Activated CD4-positive, alpha-beta memory T cell treated with anti-CD3 and anti-CD28 coated beads, Interleukin-2, amount 10 ng/mL, durations not matched to agents 7 days and 5 days (primary cell): Measurements from ENCODE around the gene PLD1. TPM values are rescaled to one million over a fixed set of nuclear protein-coding genes. Genes with fewer than 3 reads are reported as not detected.

Experiments used
- CTCF ChIA-PET: fragments of 350-600 bp; sonication (Branson Sonifier 250); formaldehyde crosslinking; loops from one replicate; lab custom pipeline; 2021; ENCODE audit warnings: antibody characterized with exemption, inconsistent platforms; lab: Charles Lee
- POLR2A ChIA-PET: fragments of 350-600 bp; sonication (Branson Sonifier 250); formaldehyde crosslinking; loops from one replicate; lab custom pipeline; 2021; ENCODE audit warnings: antibody characterized with exemption; lab: Charles Lee
- DNase-seq: peaks from one replicate; pipeline ENCODE4 v3.0.0-alpha.2; 2020
- H3K27ac Mint-ChIP-seq: one replicate; pipeline ENCODE4 v1.8.0; 2021; ENCODE audit warnings: mild to moderate bottlenecking, mixed read lengths
- H3K27me3 Mint-ChIP-seq: one replicate; pipeline ENCODE4 v1.8.0; 2021; ENCODE audit warnings: mixed read lengths
- H3K36me3 Mint-ChIP-seq: one replicate; pipeline ENCODE4 v1.8.0; 2021; ENCODE audit warnings: low read depth, mixed read lengths
- H3K4me1 Mint-ChIP-seq: one replicate; pipeline ENCODE4 v1.8.0; 2021; ENCODE audit warnings: mixed read lengths
- H3K4me3 Mint-ChIP-seq: one replicate; pipeline ENCODE4 v1.8.0; 2021; ENCODE audit warnings: mild to moderate bottlenecking, mixed read lengths
- H3K9me3 Mint-ChIP-seq: one replicate; pipeline ENCODE4 v1.8.0; 2021; ENCODE audit warnings: mixed read lengths
- total RNA-seq, 2 experiments: library from RNA; stranded (reverse); gene quantifications; one replicate each; pipeline ENCODE4 v1.2.3, GENCODE V29; 2021

The PLD1 gene
- total RNA-seq, 2 experiments from 2014 or later = 3.1 to 4.1 TPM

DNA sequence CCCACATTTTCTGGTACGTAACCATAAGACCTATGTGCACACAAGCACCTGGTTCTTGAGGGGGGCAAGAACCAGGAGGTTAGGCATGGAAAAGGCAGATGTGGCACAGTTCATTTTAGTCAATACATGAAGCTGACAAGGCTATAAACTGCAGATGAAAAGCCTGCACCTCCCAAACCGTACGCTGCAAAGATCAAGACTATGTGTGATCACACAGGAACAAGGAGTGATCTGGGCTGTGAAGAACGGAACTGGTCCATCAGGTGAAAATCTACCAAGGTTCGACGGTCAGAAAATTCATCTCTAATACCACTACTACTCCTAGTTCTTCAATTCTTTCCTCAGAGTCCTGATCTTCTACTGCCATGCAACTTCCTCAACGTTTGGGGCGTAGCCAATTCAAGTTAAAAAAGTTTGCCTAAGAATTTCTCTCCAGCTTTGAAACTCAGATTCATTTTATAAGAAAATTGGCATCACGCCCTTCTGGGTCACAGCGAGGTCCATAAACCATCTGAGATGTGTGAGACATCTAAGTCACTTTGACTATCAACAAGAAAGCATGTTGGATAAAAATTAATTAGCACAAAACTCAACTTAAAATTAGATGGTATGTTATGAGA lies 41.9 kb downstream of the PLD1 start:
- Mint-ChIP-seq H3K36me3 (no peaks in the 10 kb centered on the region), H3K4me3 (no peak overlapping the region), H3K9me3 (no peaks in the 10 kb centered on the region), H3K27me3 (peaks cover 18% of the 10 kb centered on the region), H3K4me1 (no peaks in the 10 kb centered on the region), H3K27ac (no peak overlapping the region)
- POLR2A ChIA-PET = no interaction called here
- CTCF ChIA-PET = no interaction called here
- no peak for DNase-seq

DNA sequence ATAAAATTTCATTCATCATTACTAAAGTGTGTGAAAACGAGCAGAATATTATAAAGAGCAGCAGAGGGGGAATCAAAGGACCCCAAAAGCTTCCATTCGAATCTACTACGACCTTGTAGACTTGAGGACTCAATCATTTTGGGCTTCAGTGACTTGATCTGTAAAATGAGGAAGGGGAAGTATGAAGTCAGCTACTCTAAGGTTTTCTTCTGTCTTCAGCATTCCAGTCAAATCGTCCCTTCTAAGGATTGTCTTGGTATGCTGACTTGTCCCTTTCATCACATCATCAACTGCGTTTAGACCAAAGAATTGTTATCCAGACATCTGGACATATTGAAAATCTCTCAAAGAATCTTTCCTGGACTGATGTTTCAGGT lies 44.8 kb downstream of the PLD1 start:
- DNase-seq = no peak
- Mint-ChIP-seq H3K9me3 (no peaks in the 10 kb centered on the region), H3K4me1 (no peaks in the 10 kb centered on the region), H3K27me3 (peaks cover 22% of the 10 kb centered on the region), H3K27ac (no peak overlapping the region), H3K4me3 (no peak overlapping the region), H3K36me3 (no peaks in the 10 kb centered on the region)
- ChIA-PET CTCF (no interaction called here), POLR2A (no interaction called here)

DNA sequence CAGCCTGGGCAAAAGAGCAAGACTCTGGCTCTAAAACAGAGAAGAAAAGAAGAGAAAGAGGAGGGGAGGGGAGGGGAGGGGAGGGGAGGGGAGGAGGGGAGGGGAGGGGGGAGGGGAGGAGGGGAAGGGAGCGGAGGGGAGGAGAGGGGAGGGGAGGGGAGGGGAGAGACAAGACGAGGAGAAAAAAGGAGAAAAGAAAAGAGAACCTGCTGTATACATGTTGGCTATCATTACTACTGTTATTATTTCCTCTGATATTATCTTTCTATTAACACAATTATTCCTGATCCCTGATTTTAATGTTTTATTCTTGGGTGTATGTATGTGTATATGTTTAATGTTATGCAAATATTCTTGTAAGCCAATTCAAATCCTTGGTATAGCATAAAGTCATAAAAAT lies 46.9 kb downstream of the PLD1 start:
- H3K27me3 Mint-ChIP-seq = peaks cover 27% of the 10 kb centered on the region
- H3K9me3 Mint-ChIP-seq = no peaks in the 10 kb centered on the region
- ChIA-PET POLR2A (no interaction called here), CTCF (no interaction called here)
- H3K27ac Mint-ChIP-seq = no peak overlapping the region
- no peak overlapping the region for H3K4me3 Mint-ChIP-seq
- H3K4me1 Mint-ChIP-seq = no peaks in the 10 kb centered on the region
- no peaks in the 10 kb centered on the region for H3K36me3 Mint-ChIP-seq
- no peak for DNase-seq

DNA sequence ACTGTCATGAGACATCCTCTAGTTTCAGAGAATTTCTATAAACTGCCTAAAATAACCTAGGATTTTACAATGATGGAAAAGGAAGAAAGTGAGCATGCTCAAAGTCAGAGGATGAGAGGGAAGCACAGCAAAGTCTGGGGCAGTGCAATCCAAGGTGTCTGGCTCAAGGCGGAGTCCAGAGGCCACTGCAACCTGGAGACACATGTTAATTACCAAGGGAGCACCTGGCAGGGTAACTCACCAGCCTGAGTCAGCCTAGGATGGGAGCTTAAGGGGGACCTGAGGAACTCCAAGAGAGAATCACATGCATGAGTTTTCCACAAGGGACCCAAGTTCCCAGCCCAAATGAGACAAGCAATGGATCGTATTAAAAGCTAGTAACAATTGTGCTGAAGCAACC lies 49.8 kb downstream of the PLD1 start:
- no peak for DNase-seq
- peaks cover 1% of the 10 kb centered on the region for H3K4me1 Mint-ChIP-seq
- ChIA-PET POLR2A (no interaction called here), CTCF (no interaction called here)
- H3K4me3 Mint-ChIP-seq = no peak overlapping the region
- H3K9me3 Mint-ChIP-seq = no peaks in the 10 kb centered on the region
- peaks cover 30% of the 10 kb centered on the region for H3K27me3 Mint-ChIP-seq
- H3K36me3 Mint-ChIP-seq = no peaks in the 10 kb centered on the region
- no peak overlapping the region for H3K27ac Mint-ChIP-seq

DNA sequence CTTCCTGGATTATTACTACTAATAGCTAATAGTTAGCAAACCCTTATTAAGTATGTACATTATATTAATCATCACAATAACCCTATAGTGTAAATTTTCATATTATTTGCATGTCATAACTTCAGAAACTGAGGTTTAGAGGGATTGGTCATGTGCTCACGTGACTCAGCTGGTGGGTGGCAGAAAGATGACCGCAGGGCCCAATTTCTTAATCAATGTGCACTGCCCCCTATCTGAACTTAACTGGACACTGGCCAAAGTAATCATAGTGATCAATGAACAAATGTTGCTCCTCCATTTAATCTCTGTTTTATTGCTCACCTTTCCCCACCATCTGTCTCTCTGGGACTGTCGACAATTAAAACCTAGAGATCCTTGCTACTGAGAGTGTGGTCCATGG lies 52.2 kb downstream of the PLD1 start:
- ChIA-PET CTCF (interaction anchor here (1.3 to 1.9 kb wide), 2 partner anchors 14 to 49 kb away, joined by 3 to 8 read pairs; no protein-coding TSS in a partner anchor), POLR2A (no interaction called here)
- no peaks in the 10 kb centered on the region for H3K9me3 Mint-ChIP-seq
- no peaks in the 10 kb centered on the region for H3K36me3 Mint-ChIP-seq
- DNase-seq = no peak
- no peak overlapping the region for H3K27ac Mint-ChIP-seq
- H3K4me3 Mint-ChIP-seq = no peak overlapping the region
- H3K27me3 Mint-ChIP-seq = peaks cover 21% of the 10 kb centered on the region
- peaks cover 1% of the 10 kb centered on the region for H3K4me1 Mint-ChIP-seq

DNA sequence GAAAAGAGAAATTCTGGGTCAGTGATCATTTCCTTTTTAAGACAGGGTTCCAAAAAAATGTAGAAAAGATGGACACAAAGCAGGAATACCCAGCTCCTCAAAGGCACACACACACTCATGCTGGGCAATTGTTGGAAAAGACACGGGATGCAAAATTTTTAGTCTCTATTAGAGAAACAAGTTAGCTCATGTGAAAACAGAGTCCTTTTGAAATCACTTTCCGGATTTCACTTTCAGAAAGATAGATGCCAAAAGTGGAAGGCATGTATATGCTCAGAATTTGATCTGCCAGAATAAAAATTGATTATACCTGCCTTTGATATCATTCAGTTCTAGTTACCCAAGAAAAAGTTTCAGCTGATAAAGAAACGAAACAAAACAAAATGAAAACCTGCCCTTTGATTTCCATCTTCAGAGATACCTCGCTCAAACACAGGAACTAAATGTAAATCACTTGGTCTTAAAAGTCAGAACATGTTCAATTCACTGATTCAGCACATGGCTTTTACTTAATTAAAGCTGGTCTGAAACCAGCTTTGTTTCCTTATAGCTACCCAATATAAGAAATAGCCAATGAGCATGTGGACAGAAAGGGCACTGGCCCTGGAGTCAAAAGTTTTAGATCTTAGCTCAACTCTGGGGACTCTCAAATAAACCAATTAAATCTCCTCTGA lies 52.8 kb downstream of the PLD1 start:
- Mint-ChIP-seq H3K27ac (no peak overlapping the region), H3K36me3 (no peaks in the 10 kb centered on the region), H3K4me1 (peaks cover 1% of the 10 kb centered on the region), H3K4me3 (no peak overlapping the region), H3K9me3 (no peaks in the 10 kb centered on the region), H3K27me3 (peaks cover 21% of the 10 kb centered on the region)
- no peak for DNase-seq
- POLR2A ChIA-PET = no interaction called here
- CTCF ChIA-PET = interaction anchor here (1.3 to 1.9 kb wide), 2 partner anchors 15 to 49 kb away, joined by 3 to 8 read pairs; no protein-coding TSS in a partner anchor

DNA sequence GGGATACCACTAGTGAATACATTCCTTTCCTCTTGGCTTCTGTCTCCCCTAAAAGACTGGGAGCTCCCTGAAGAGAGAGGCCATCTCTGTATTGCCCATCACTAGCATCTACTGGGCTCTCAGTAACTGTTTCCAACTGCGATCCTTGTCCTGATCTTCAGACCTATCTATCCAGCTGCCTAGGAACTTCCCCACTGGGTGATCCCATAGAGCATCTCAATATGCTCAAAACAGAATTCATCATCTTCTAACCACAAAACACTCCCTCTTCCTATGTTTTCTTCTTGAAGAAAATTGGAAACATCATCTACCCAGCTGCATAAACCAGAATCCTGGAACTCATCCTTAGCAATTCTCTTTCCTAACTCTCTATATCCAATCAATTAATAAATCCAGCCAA lies 54.6 kb downstream of the PLD1 start:
- Mint-ChIP-seq H3K9me3 (no peaks in the 10 kb centered on the region), H3K27ac (no peak overlapping the region), H3K27me3 (peaks cover 21% of the 10 kb centered on the region), H3K4me3 (no peak overlapping the region), H3K36me3 (no peaks in the 10 kb centered on the region), H3K4me1 (peaks cover 1% of the 10 kb centered on the region)
- no peak for DNase-seq
- POLR2A ChIA-PET = no interaction called here
- CTCF ChIA-PET = no interaction called here

DNA sequence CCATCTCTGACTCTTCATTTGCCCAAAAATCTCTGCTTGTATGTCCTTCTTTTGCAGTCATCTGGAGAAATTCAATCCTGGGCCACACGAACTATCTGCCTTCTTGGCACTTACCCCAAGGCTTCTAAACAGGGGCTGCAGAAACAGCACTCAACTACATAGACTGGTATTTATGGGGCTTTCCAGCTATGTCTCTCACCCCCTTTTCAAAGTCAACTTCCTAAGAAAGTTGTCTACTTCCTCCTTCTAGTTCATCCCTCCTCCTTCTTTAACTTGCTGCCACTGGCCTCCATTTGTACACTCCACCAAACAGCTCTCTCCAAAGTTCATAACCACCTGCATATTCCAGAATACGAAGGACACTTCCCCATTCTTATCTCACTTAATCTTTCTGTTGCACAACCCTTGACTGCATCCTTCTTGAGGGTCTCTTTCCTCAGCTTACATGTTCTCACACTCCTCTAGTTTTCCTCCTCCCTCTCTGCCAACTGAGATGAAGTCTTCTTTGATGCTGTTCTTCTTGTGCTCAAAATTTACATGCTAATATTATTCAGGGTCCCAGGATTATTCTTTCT lies 55.2 kb downstream of the PLD1 start:
- Mint-ChIP-seq H3K9me3 (no peaks in the 10 kb centered on the region), H3K36me3 (no peaks in the 10 kb centered on the region), H3K27me3 (peaks cover 19% of the 10 kb centered on the region), H3K4me3 (no peak overlapping the region), H3K27ac (no peak overlapping the region), H3K4me1 (peaks cover 1% of the 10 kb centered on the region)
- CTCF ChIA-PET = no interaction called here
- no peak for DNase-seq
- POLR2A ChIA-PET = interaction anchor here (0.8 kb wide), 1 partner anchor 18 kb away, joined by 3 read pairs; no protein-coding TSS in a partner anchor

DNA sequence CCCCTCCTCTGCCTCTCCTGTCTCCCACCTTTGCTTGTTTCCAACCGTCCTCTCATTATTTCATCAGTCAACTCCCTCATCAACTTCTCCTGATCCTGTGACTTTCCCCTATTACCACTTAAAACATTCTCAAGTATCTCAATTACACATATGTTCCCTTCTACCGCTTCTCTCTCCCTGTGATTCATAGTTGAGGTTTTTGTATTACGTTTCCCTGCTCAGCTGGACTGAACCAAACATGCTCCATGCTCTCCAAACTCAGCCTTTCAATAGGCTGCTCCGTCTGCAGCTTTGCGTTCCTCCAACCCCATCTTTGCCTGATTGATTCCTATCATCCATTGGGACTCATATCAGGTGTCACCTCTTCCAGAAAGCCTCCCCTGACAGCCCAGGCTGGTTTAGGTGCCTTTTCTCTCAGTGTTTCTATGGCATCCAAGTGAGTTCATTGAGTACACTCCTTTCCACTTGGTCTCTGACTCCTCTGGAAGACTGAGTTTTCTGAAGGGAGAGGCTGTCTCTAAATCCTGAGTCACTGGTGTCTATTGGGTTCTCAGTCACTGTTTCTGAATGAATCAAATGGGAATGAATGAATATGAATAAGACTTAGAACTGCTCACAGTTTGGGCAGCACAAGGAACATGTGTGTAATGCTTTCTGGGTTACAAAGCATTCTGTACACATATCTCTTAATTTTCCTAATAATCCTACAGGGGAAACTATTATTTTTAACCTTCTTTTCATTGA lies 56.4 kb downstream of the PLD1 start:
- Mint-ChIP-seq H3K4me3 (no peak overlapping the region), H3K36me3 (no peaks in the 10 kb centered on the region), H3K27ac (no peak overlapping the region), H3K4me1 (peaks cover 1% of the 10 kb centered on the region), H3K27me3 (peaks cover 22% of the 10 kb centered on the region), H3K9me3 (no peaks in the 10 kb centered on the region)
- ChIA-PET CTCF (no interaction called here), POLR2A (interaction anchor here (0.8 kb wide), 1 partner anchor 19 kb away, joined by 3 read pairs; no protein-coding TSS in a partner anchor)
- DNase-seq = no peak

DNA sequence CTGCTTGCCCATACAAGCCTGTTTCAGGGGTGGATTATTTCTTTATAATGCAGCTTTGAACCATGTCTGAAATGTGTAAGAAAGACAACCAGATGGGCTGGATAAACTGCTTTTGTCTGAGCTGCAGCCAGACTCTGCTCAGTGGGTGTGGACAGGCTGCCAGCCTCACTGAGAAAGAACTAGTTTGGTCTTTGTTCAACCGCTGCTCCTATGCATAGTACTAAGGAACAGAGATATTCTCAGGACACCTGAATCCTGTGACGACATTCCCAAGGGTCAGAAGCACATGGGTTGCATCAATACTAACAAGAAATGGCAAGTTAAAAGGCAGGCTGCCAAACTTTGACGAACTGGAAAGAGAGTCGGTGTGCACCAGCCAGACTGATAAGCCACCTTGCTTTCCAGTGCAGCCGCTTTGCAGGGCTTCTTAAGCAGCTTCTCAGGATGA lies 57.2 kb downstream of the PLD1 start:
- CTCF ChIA-PET = no interaction called here
- DNase-seq = no peak

DNA sequence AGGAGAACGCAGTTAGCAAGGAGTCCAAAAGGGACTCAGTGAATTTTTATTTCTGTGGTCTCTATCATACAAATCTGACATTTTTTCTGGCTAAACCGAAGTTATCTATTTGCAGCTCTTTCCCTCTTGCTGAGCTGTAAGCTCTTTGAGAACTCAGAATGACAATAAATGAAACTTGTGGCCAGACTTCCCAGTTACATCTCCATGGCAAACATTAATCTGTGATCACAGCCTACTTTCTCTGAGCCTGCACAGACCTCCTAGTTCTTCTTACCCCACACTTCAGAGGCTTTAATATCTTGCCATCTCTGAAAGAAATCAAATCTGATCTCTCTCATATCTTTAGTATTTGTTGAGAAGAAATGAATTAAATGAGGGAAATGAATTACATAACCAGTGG lies 58.0 kb downstream of the PLD1 start:
- H3K9me3 Mint-ChIP-seq = no peaks in the 10 kb centered on the region
- H3K27ac Mint-ChIP-seq = no peak overlapping the region
- no peaks in the 10 kb centered on the region for H3K36me3 Mint-ChIP-seq
- ChIA-PET POLR2A (no interaction called here), CTCF (interaction anchor here (1.0 kb wide), 1 partner anchor 20 kb away, joined by 3 read pairs; no protein-coding TSS in a partner anchor)
- H3K27me3 Mint-ChIP-seq = peaks cover 20% of the 10 kb centered on the region
- H3K4me3 Mint-ChIP-seq = no peak overlapping the region
- no peak for DNase-seq
- H3K4me1 Mint-ChIP-seq = no peaks in the 10 kb centered on the region

More for the DNA sequence above, 57.2 kb downstream of the PLD1 start:
- Mint-ChIP-seq H3K9me3 (no peaks in the 10 kb centered on the region), H3K36me3 (no peaks in the 10 kb centered on the region), H3K4me3 (no peak overlapping the region), H3K27ac (no peak overlapping the region), H3K4me1 (peaks cover 1% of the 10 kb centered on the region), H3K27me3 (peaks cover 23% of the 10 kb centered on the region)
- POLR2A ChIA-PET = no interaction called here

DNA sequence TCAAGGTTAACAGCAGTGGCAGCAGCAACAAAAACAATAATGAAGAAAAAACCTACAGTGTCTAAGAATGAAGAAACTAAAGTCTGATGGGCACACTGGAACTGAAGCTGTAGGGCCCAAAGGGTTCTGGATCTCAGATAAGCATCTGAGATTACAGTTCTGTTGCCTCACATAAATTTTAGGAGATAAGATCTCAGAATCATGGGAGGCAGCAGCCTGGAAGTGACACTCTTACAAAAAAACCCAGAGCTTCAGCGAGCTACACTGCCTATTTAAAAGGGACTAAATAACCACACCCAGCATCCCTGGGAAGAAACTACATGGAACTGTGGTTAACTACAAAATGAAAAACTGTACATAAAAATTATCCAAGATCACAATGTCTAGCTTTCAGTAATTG lies 61.2 kb downstream of the PLD1 start:
- Mint-ChIP-seq H3K27me3 (peaks cover 24% of the 10 kb centered on the region), H3K4me3 (no peak overlapping the region), H3K36me3 (no peaks in the 10 kb centered on the region), H3K27ac (no peak overlapping the region), H3K9me3 (no peaks in the 10 kb centered on the region), H3K4me1 (no peaks in the 10 kb centered on the region)
- POLR2A ChIA-PET = no interaction called here
- DNase-seq = no peak
- CTCF ChIA-PET = no interaction called here
